AG08396 (cell line): ENCODE data around the gene RPS27L.
"Not testable (repeated sequence)": the region's sequence is repeated elsewhere in the genome, so short reads cannot be mapped to it uniquely, and the experiment has no call there.

ENCODE experiments used
- DNase-seq: peaks from one replicate; pipeline ENCODE4 v3.0.0; 2012; ENCODE audit warnings: low spot score, mixed read lengths

RPS27L gene

DNA sequence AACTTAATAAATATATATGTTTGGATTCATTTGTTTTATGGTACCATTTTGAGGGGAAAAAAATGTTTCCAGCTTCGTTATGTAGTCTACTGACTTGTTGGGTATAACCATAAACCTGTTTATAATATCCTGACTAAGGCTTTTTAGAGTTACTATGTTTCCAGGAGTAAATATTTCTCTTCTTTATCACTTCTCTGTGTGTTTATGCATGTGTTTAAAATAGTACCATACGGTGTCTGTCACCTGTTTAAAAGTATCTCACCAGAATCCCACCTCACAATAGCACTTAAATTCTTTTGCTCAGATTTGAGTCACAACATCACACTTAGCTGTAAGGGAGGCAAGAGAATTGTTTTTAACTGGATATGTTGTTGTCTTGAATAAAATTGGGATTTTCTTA, 20.5 kb downstream of the RPS27L start:
- no peak for DNase-seq

DNA sequence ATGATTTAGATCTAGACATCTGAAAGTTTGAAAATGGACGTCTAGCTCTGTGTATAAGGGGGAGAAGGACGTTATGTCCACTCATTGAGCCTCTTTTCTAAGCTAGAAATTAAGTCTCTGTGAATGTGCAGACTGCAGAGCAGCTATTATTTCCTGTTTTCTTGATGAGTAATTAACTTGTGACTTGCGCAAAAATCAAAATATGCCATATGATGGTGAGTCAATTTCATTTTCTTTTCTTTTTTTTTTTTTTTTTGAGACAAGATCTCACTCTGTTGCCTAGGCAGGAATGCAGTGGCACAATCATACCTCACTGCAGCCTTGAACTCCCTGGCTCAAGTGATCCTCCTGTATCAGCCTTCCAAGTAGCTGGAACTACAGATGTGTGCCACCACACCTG, 21.5 kb downstream of the RPS27L start:
- DNase-seq, result peak; percentile 30

GRCh38 chr15:63135281-63135680, 22.0 kb downstream of the RPS27L start:
- no peak for DNase-seq

DNA sequence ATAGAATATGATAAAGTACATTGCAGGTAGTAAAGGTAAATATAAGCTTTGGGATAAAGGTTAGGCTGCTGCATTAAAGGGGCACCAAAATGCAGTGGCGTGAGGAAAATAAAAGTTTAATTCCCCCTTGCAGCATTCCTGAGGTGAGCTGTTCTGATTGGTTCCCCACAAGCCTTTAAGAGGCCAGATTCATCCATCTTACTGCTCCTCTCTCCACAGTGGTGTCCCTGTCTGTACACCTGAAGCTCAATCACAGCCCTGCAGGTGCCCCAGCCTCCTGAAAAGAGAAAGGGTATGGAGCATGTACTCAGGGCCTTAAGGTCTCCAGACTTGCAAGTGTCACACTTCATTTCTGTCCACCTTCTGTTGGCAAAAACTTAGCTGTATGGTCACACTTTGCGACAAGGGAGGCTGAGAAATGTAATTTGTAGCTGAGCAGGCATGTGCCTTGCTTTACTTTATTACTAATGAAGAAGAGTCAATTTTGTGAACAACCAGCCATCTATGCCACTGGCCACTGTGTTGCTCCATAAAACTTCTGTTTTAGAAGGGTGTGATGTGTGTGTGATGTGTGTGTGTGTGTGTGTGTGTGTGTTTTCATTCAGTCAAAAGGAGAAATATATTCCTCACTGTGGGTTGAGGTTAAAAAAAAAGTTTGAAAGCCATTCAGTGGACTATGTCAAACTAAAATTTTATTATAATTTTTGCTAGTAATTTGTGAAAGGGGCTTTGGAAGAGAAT, 22.9 kb downstream of the RPS27L start:
- no peak for DNase-seq

- DNase-seq, result no peak
These were observed 23.5 kb downstream of the RPS27L start for GRCh38 chr15:63133786-63134185.

DNA sequence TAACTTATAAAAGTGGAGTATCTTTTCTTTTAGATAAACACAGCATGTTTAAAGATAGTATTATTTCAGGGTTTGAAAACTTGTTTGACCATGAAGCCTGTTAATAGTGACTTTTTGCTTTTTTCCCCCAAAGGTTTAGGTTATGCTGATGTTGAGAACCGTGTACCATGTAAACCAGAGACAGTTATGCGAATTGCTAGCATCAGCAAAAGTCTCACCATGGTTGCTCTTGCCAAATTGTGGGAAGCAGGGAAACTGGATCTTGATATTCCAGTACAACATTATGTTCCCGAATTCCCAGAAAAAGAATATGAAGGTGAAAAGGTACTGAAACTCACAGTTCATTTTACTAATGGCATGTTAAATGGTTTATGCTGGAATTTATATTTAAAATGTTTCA, 30.6 kb downstream of the RPS27L start:
- no peak for DNase-seq

DNA sequence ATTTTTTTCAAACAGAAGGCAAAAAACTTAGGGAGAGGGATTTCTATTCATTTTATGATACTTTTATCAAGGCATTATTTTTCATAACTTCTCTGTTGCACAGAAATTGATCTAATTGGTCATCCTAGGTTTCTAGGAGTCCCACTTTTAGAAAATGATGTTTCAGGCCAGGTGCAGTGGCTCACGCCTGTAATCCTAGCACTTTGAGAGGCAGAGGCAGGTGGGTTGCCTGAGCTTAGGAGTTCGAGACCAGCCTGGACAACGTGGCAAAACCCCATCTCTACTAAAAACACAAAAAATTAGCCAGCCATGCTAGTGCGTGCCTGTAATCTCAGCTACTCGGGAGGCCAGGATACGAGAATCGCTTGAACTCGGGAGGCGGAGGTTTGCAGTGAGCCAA, 32.8 kb downstream of the RPS27L start:
- no peak for DNase-seq

GRCh38 chr15:63122002-63122875, 35.0 kb downstream of the RPS27L start:
- DNase-seq, result peak; percentile 88

DNA sequence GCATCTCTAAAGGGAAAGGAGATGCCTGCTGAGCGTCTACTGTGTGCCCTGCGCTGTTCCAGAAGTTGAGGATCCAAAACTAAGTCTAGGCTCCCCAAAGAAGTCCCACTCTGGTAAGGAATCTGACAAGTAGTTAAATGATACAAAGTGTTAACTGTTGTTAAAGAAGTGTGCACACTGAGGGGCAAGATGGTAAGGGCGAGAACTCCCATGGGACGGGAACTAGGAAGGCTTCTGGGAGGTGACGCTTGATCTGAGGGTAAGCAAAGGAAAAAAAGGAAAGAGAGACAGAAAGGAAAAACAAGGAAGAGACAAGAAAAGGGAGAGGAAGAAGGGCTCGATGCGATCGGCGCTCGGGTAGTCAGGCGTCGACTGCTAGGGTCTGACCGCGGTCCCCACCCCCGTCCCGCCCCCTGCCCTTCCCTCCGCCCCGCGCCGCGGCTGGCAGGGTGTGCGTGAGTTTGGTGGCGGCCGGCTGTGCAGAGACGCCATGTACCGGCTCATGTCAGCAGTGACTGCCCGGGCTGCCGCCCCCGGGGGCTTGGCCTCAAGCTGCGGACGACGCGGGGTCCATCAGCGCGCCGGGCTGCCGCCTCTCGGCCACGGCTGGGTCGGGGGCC, 35.8 kb downstream of the RPS27L start, which contains the start of gene LACTB:
Gene LACTB, plus strand, starts transcription at position 480 of the 620 bp plus-strand sequence. Its CDS starts 11 bp downstream, at position 491.
- DNase-seq, result peak; percentile 91

DNA sequence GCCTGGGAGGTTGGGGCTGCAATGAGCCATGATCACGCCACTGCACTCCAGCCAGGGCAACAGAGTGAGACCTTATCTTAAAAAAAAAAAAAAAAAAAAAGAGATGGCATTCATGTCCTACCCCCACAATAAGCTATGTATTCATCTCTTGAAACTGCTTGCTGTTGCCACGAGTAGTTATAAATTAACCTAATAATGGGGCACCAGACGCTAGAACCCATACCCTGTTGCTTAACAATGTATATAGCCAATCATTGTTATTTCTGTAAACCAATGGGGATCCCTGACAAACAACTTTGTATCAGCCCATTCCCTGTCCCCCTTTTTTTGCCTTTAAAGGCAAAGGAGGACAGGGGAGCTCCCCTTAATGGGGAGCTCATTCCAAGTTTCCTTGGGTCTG, 38.4 kb downstream of the RPS27L start:
- no peak for DNase-seq

GRCh38 chr15:63114465-63114864, 42.8 kb downstream of the RPS27L start:
- DNase-seq, result no peak

DNA sequence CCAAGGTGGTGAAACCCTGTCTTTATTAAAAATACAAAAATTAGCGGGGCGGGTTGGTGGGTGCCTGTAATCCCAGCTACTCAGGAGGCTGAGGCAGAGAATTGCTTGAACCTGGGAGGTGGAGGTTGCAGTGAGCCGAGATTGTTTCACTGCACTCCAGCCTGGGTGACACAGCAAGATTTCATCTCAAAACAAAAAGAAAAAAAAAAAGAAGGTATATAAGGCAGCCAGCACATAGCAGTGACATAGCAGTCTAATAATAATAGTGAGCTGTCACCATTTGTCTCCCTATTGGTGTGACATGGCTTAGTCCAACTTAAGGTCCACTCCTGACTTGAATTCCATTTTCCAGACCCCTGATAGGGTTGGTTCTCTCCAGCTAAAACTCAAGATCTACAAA, 44.4 kb downstream of the RPS27L start:
- no peak for DNase-seq

GRCh38 chr15:63111481-63111880, 45.8 kb downstream of the RPS27L start:
- no peak for DNase-seq

DNA sequence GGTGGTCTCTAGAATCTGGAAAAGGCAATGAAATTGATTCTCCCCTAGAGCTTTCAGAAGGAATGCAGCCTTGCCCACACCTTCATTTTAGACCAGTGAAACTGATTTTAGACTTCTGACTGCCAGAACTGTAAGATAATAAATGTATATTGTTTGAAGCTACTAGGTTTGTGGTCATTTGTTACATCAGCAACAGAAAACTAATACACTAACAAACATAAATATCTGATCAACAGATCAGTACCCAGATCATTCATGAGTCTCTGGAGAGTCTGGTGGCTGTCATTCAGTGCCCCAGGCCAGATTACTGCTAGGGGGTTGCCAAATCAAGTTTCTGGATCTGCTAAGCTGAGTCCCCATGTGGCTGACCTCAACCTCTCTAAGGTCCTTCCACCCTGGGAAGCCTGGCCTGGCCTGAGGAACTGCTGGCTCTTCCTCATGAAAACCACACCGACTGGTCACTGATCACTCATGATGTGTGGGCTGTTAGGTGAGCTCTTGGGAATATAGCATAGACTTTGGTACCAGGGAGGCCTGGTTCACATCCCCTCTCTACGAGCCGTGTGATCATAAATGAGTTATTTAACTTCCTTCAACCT, 46.8 kb downstream of the RPS27L start:
- DNase-seq, result no peak

DNA sequence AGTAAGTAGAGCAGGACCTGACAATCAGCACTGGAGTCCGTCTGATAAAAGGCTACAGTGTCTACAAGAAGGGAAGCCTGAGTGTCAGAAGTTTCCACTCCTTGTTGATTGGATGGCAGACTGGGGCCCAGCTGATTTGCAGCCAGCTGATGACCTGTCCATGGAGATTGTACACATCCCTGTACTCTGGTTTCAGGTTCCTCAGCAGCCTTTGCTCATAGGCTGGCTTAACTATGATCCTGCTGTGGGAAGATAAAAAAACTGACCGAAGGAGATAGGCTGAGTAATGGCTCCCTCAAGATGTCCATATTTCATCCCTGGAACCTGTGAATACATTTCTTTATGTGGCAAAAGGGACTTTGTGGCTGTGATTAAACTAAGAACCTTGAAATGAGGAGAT, 47.4 kb downstream of the RPS27L start:
- no peak for DNase-seq

GRCh38 chr15:63109498-63109897, 47.8 kb downstream of the RPS27L start:
- DNase-seq, result no peak

GRCh38 chr15:63107895-63108546, 49.3 kb downstream of the RPS27L start:
- DNase-seq, result peak; percentile 90

GRCh38 chr15:63105354-63105753, 51.9 kb downstream of the RPS27L start:
- not testable (repeated sequence) for DNase-seq

DNA sequence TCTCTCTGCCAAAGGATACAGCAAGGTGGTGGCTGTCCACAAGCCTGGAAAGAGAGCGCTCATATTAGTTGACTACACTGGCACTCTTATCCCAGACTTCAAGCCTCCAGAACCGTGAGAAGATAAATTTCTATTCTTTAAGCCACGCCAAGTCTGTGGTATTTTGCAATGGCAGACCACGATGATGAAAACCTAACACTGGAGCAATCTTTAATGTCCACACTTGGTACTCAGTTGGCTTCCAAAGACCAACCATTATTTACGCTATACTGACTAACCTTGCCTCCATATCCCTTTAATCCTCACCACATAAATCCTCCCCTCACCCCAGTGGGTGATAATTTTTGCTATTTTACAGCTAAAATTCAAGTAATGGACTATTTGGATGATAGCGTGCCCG, 52.5 kb downstream of the RPS27L start:
- no peak for DNase-seq

GRCh38 chr15:63103416-63103815, 53.9 kb downstream of the RPS27L start:
- no peak for DNase-seq

- not testable (repeated sequence) for DNase-seq
These were observed 57.7 kb downstream of the RPS27L start for GRCh38 chr15:63099581-63099980.

- not testable (repeated sequence) for DNase-seq
These were observed 58.4 kb downstream of the RPS27L start for GRCh38 chr15:63098901-63099300.
